Stimulated activated CD4-positive, alpha-beta T cell treated with anti-CD3 and anti-CD28 coated beads, TNF-alpha, amount 100 ng/mL, for 24 hours (primary cell): ENCODE data around the gene NELFE.
A peak's percentile ranks its signal among the peaks of the same experiment; 100 is the strongest.
"Not testable (repeated sequence)": the region's sequence is repeated elsewhere in the genome, so short reads cannot be mapped to it uniquely, and the experiment has no call there.

Experiments used
- DNase-seq, 3 experiments: peaks; one replicate each; pipeline ENCODE4 v3.0.0-alpha.2; 2020; ENCODE audit warnings: low read depth in 3 of 3

Gene NELFE

DNA sequence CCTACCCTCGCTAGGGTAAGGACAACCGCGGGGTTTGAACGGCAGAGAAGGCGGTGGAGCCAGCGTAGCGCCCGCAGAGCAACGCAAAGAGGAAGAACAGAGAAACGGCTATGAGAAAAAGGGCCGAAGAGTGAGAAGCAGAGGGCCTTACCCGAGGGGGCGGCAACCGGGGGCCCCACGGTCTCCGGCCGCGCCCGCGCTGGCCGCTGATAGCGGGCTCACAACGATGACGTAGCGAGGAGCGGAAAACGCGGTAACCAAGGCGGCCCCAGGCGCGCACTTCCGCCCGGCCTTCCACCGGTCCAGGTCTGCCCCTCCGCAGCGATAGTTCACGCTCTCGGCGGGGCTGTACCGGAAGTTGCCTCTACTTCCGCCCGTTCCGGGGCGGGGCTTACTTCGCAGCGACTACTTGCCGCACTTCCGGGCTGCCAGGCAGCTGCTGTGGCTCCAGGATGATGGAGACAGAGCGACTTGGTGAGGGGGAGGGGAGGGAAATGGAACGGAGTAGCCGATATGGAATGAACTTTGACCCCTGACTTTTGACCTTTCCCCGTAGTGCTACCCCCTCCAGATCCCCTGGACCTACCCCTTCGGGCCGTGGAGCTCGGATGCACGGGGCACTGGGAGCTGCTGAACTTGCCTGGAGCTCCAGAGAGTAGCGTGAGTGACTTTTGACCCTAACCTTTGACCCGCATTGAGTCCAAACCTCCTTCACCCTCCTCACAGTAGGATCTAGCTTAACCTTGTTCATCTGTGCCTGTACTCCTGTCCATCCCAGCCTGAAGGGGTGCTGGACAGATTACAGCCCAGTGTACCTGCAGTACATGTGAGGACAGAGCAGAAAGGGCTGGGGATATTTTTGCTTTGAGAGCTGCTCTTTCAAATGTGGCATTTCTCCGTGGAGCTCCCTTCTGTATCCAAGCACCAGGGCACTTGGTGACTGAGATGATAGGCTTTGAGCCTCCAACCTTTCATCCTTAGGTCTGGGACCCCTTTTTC, at the start of gene NELFE, which contains the start of gene SKIC2:
Gene NELFE, minus strand, starts transcription at position 231 of the 999 bp plus-strand sequence. CDS start 525 bp downstream, outside the sequence.
Gene SKIC2, plus strand, starts transcription at position 435 of the 999 bp plus-strand sequence. Its CDS starts 18 bp downstream, at position 453.
- DNase-seq: peak; percentile 96 to 99 (median 97)

DNA sequence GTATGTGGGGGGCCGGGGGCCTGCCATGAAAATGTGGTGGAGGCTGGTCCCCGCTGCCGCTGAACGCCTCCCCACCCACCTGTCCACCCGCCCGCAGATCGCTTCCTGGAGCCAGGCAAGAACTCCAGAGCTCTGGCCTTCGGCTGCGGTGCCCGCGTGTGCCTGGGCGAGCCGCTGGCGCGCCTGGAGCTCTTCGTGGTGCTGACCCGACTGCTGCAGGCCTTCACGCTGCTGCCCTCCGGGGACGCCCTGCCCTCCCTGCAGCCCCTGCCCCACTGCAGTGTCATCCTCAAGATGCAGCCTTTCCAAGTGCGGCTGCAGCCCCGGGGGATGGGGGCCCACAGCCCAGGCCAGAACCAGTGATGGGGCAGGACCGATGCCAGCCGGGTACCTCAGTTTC, 49.3 kb upstream of the NELFE start:
- DNase-seq: not testable (repeated sequence)

DNA sequence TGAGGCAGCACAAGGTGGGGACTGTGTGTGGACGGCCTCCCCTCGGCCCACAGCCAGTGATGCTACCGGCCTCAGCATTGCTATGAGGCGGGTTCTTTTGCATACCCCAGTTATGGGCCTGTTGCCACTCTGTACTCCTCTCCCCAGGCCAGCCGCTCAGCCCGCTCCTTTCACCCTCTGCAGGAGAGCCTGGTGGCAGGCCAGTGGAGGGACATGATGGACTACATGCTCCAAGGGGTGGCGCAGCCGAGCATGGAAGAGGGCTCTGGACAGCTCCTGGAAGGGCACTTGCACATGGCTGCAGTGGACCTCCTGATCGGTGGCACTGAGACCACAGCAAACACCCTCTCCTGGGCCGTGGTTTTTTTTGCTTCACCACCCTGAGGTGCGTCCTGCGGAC, 48.3 kb upstream of the NELFE start:
- not testable (repeated sequence) for DNase-seq

DNA sequence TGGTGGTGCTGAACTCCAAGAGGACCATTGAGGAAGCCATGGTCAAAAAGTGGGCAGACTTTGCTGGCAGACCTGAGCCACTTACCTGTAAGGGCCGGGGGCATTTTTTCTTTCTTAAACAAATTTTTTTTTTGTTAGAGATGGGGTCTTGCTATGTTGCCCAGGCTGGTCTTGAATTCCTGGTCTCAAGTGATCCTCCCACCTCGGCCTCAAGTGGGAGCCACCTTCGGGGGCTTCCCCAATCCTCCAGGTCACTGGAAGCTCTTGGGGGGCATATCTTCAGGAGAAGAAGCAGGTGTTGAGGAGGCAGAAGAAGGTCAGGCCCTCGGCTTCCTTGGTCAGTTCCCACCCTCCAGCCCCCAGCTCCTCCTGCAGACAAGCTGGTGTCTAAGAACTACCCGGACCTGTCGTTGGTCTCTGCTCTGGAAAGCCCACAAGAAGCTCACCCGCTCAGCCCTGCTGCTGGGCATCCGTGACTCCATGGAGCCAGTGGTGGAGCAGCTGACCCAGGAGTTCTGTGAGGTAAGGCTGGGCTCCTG, 47.3 kb upstream of the NELFE start:
- not testable (repeated sequence) for DNase-seq

- DNase-seq: not testable (repeated sequence)
Measured at GRCh38 chr6:32005538-32005880, 46.7 kb upstream of the NELFE start.

- DNase-seq: not testable (repeated sequence)
Measured at GRCh38 chr6:32004864-32005537, 46.2 kb upstream of the NELFE start.

DNA sequence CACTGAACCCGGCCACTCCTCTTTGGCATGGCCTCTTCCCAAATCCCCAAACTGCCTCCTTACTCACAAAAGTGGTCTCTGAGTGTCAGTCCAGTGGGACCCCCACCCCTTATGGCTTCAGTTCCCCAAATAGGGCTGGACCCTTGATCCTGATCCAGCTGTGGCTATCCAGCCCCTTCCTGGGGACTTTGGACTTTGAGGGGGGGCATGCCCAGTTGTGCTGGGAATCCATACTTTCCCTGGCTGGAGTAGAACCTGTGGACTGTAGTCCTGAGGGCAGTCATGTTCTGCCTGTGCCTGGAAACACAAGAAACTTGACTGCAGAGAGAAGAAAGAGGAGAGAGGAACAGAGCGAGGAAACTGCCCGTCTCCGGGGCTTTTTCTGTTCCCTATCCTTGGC, 45.6 kb upstream of the NELFE start:
- DNase-seq: not testable (repeated sequence)

DNA sequence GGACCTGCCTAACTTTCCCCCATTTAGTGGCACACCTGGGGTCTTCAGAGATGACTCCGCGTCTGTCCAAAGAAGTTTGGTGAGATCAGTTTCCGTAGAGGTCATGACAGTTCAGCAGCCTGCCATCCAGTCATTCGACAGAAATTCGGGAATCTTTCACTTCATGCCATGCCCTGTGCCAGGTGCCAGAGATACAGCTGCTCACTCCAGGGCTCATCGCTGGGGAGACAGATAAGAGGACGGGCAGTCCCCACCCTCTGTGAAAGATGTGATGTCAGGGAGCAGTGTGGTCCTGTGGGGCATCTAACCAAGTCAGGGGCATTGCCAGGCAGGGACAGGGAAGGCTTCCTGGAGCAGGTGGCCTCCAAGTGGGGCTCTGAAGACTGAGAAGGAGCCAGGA, 44.5 kb upstream of the NELFE start:
- not testable (repeated sequence) for DNase-seq

DNA sequence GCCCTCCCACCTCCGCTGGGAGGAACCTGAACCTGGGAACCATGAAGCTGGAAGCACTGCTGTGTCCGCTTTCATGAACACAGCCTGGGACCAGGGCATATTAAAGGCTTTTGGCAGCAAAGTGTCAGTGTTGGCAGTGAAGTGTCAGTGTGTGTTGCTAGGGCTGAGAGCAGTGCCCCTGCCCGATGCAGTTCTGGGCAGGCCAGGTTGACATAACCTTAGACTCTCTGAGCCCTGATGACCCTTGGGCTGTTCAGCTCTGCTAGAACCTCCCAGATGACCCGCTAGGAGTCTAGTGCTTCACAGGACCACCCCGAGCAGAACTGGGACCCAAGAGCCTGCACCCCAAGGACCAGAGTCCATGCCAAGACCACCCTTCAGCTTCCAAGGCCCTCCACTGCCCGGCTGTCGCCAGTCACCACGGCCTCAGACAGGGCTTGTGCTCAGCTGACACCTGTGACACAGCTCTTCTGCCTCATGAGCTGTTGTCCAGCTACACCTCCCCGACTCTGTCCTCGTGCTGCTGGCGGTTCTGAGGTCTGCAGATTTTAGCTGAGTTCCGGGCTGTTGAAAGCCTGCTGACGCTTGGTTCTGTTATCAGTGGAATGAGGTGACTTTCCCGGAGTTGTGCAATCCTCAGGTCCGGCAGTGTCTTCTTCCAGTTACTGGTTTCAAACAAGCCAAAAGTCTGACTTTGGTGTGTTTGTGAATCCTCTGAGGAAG, 43.9 kb upstream of the NELFE start:
- DNase-seq: not testable (repeated sequence)

DNA sequence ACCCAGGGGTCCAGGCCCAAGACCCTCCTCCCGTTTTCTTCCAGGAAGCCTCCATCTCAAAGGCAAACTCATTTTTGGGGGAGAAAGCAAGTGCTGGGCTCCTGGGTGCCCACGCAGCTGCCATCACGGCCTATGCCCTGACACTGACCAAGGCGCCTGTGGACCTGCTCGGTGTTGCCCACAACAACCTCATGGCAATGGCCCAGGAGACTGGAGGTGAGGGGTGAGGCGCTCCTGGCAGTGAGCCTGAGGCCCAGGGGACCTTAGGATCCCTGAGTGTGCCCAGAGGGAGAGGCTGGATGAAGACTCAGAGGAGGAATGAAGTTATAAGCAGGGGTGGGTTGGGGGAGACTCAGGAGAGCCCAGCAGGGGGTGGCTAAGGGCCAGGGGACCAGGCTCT, 37.6 kb upstream of the NELFE start:
- DNase-seq: not testable (repeated sequence)

DNA sequence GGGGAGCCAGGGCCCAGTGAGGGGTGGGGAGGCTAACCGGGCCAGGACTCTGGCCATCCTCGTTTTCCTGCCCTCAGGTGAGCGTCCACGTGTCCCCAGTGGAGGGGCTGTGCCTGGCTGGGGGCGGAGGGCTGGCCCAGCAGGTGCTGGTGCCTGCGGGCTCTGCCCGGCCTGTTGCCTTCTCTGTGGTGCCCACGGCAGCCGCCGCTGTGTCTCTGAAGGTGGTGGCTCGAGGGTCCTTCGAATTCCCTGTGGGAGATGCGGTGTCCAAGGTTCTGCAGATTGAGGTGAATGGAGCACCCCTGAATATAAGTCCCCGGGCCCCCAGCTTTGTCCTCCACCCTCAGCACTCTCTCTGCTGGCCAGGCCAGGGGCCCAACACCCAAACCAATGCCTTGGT, 35.6 kb upstream of the NELFE start:
- not testable (repeated sequence) for DNase-seq

DNA sequence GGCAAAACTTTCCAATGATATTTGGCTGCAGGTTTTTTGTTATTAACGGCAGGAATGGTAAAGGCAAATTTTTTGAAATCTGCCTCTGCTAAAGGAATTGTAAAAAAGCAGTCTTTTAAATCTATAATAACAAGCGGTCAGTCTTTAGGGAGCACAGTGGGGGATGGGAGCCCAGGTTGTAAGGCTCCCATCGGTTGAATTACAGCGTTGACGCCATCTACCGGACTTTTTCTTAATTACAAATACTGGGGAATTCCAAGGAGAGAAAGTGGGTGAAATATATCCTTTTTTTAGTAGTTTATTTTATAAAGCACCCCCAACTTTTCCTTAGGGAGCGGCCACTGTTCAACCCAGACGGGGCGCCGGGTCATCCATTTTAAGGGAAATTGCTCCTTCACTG, 30.6 kb upstream of the NELFE start:
- not testable (repeated sequence) for DNase-seq

DNA sequence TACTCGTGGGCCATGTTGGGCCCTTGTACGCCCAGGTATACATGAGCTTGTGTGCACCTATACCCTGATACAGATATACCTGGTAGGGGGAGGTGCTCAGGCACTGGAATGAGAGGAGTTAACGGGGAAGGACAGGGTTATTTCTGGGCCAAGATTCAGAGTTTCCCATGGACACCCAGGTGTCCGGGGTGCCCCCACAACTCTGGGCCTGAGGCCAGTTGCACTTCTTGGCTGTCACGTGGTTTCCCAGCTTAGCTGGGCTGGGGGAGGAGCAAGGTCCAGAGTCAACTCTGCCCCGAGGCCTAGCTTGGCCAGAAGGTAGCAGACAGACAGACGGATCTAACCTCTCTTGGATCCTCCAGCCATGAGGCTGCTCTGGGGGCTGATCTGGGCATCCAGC, 23.0 kb upstream of the NELFE start, which contains the start of gene C4A:
Gene C4A, plus strand, starts transcription at position 314 of the 400 bp plus-strand sequence. Its CDS starts 51 bp downstream, at position 365.
- DNase-seq: not testable (repeated sequence)

- not testable (repeated sequence) for DNase-seq
Measured at GRCh38 chr6:31980998-31981397, 22.2 kb upstream of the NELFE start.

DNA sequence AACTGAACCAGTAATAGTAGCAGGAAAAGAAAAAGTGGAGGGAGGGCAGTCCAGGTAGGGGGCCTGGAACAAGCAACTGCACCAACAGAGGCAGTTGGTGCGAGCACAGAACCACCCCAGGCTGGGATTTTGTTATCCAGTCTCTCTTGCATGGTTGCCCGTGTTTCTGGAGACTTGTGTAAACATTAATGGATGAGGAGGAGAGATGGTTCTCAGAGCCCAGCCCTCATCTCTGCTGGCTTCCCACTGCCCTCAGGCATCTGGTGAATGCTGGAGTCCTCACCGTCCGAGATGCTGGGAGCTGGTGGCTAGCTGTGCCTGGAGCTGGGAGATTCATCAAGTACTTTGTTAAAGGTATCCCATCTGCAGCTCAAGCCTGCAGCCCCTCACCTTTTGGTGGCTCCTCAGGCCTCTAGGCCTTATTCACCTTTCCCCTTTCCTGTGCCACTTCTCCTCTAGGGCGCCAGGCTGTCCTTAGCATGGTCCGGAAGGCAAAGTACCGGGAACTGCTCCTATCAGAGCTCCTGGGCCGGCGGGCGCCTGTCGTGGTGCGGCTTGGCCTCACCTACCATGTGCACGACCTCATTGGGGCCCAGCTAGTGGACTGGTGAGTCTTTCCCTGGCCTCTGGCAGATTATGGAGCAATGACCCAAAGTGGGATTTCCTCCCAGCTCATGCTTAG, 21.6 kb upstream of the NELFE start:
- not testable (repeated sequence) for DNase-seq

DNA sequence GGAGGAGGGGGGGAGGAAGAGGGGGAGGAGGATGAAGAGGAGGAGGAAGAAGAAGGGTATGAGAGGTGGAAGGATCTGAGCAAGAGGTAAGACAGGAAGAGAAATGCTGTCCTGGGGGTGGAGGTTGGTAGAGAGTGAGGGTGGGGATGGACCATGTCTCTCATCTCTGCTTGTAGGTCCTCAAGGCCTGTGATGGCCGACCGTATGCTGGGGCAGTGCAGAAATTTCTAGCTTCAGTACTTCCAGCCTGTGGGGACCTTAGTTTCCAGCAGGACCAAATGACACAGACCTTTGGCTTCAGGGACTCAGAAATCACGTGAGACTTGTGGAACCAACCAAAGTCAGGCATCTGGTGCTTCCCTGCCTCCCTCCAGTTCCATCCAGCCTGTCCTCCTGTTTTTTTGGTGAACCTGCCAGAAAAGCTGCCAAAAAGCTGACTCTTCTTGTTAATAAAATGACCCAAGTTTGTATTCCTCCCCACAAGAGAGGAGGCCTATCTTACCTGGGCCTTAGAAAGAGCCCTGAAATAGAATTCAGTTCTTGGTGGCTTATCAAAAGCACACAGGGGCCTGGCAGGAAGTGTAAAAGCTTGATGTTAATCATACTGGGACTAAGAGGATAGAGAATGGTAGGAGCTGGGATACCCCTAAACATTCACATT, 20.6 kb upstream of the NELFE start:
- no peak for DNase-seq

DNA sequence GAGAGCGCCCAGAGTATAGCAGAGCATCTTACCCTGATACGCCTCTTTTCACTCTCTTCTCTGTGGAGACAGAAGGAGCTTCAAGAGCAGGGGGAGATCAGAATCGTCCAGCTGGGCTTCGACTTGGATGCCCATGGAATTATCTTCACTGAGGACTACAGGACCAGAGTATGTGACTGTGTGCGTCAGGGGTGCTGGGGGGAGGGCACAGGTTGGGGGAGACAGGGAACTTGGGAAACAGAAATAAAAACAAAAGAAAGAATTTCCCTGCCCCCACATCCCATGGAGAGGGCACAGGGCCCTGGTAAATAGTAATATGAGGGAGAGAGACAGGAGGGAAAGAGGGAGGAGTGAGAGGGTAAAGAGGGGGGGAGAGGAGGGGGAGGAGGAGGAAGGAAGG, 20.1 kb upstream of the NELFE start:
- no peak for DNase-seq

DNA sequence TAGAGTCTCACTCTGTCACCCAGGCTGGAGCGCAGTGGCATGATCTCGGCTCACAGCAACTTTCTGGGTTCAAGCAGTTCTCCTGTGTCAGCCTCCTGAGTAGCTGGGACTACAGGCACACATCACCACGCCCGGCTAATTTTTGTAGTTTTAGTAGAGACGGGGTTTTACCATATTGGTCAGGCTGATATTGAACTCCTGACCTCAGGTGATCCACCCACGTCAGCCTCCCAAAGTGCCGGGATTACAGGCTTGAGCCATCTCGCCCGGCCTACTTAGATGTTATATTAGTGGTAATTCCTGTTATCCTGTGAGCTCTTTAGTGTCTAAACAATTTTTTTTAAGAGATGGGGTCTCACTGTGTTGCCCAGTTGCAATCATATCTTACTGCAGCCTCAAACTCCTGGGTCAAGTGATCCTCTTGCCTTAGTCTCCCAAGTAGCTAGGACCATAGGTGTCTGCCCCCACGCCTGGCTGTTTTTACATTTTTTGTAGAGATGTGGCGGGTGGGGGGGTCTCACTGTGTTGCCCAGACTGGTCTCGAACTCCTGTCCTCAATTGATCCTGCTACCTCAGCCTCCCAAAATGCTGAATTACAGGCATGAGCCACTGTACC, 19.2 kb upstream of the NELFE start:
- DNase-seq: no peak

GRCh38 chr6:31976065-31976464, 17.3 kb upstream of the NELFE start:
- not testable (repeated sequence) for DNase-seq
